KOPT-K1 (cell line): ENCODE data around the gene PRKG2.

Source experiments
- H3K27ac ChIP-seq: fragments of 200-600 bp; sonication (generic); 2 replicates; pipeline ENCODE4 v1.5.1; 2016; ENCODE audit warnings: antibody characterized with exemption, mild to moderate bottlenecking, low read depth, low read length; ENCODE audit not compliant: poor library complexity, severe bottlenecking
- H3K36me3 ChIP-seq: fragments of 200-600 bp; sonication (generic); 2 replicates; pipeline ENCODE4 v1.5.1; 2017; ENCODE audit warnings: antibody characterized with exemption, mild to moderate bottlenecking, low read length, moderate library complexity; ENCODE audit not compliant: insufficient read depth
- H3K9me3 ChIP-seq: fragments of 200-600 bp; sonication (generic); 2 replicates; pipeline ENCODE4 v1.5.1; 2017; ENCODE audit warnings: antibody characterized with exemption, low read length, mild to moderate bottlenecking; ENCODE audit not compliant: insufficient read depth, poor library complexity, severe bottlenecking

Gene PRKG2

GRCh38 chr4:81152839-81153713, 61.9 kb downstream of the PRKG2 start:
- Histone ChIP-seq H3K9me3 (no peaks in the 10 kb centered on the region), H3K36me3 (no peaks in the 10 kb centered on the region), H3K27ac (no peak overlapping the region)

DNA sequence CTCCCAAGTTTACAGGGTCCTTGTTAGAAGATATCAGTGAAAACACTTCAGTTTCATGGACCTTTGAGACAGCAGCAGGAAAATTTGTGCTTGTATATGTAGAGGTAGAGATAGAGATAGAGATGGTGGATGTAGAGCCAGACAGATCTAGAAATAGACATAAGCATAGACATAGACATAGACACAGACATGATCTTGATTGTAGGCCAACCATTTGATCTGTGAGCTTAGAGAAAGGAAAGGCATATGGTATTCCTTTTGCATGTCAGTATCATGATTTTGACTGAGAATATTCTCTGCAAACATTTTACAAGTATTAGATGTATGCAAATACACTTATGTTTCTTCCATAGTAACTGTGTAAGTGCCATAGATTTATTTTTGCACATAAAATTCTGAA, 65.0 kb downstream of the PRKG2 start:
- H3K27ac ChIP-seq = no peak overlapping the region
- H3K9me3 ChIP-seq = no peaks in the 10 kb centered on the region
- no peaks in the 10 kb centered on the region for H3K36me3 ChIP-seq

DNA sequence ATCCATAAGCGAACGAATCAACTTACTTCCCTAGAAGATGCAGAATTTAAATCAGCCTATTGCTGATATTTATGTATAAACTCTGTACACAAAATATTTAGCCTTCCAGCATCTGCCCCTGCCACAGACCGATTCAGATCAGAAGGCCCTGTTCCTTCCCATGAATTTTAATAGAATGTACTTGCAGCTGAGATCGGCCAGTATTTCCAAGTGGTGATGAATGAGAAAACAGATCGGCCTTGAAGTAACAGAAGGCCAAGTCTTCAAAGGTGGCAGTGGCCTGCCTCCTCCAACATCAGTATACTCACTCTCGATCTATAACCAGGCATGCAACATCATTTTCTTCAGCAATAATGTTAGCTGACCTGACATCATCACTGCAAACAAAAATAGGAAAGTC, 66.4 kb downstream of the PRKG2 start:
- H3K27ac ChIP-seq = no peak overlapping the region
- no peaks in the 10 kb centered on the region for H3K36me3 ChIP-seq
- no peaks in the 10 kb centered on the region for H3K9me3 ChIP-seq

- H3K36me3 ChIP-seq = no peaks in the 10 kb centered on the region
- no peaks in the 10 kb centered on the region for H3K9me3 ChIP-seq
Observed at GRCh38 chr4:81146466-81146865, 68.6 kb downstream of the PRKG2 start.

DNA sequence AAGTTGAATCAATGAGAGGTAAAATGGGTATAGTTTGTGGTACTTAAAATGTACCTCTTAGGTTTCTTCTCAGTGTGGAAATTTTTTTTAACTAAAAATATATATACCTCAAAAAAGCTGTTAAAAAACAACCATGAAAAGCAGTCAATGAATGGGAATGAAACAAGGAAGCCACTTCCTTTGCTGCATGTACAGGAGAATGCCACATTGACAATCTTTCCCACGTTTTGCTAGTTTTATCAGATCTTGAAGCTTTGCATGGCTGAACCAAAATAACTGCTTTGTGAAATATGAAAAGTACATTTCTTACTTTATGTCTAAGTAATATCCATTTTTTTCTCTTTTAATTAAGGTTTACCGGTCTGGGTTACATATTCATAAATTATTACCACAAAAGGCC, 71.8 kb downstream of the PRKG2 start:
- no peak overlapping the region for H3K27ac ChIP-seq
- no peaks in the 10 kb centered on the region for H3K36me3 ChIP-seq
- no peaks in the 10 kb centered on the region for H3K9me3 ChIP-seq

More at GRCh38 chr4:81146466-81146865, 68.6 kb downstream of the PRKG2 start:
- H3K27ac ChIP-seq = no peak overlapping the region

DNA sequence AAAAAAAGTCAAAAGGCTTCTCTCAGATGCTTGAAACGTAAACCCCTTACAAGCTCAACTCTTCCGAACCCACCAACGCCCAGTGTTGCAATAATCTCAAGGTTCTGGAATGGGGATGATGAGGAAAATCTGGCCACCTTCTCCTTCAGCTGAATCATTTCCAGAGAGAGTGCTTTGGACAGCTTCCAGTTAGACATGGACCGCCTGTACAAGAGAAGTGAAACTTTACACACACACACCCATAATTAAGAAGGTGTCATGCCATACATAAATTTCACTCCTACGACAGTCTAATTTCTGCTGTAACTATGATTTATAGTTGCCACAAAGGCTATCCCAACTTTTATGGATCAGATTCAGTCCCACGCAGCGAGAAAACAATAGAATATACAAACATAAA, 72.3 kb downstream of the PRKG2 start:
- no peaks in the 10 kb centered on the region for H3K36me3 ChIP-seq
- no peak overlapping the region for H3K27ac ChIP-seq
- no peaks in the 10 kb centered on the region for H3K9me3 ChIP-seq

GRCh38 chr4:81137894-81138293, 77.1 kb downstream of the PRKG2 start:
- Histone ChIP-seq H3K27ac (no peak overlapping the region), H3K36me3 (no peaks in the 10 kb centered on the region), H3K9me3 (no peaks in the 10 kb centered on the region)

DNA sequence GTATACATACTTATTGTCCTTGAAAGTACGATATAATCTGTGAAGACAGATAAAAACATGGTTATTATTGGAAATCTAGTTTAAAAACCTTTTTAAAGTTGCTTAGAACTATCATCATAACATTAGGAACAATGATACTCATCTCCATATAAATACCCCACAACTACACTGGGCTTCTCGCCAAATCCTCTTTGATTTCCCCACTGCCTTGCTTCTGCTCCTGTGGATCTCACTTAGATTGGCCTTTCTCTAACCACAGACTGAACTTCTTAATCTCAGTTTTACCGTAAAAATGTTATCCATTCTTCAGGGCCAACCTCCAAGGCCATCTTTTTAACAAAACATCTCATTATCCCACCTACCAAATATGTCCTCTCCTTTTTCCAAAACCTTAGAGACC, 77.6 kb downstream of the PRKG2 start:
- Histone ChIP-seq H3K9me3 (no peaks in the 10 kb centered on the region), H3K27ac (no peak overlapping the region), H3K36me3 (no peaks in the 10 kb centered on the region)

GRCh38 chr4:81136161-81136905, 78.7 kb downstream of the PRKG2 start:
- H3K27ac ChIP-seq = no peak overlapping the region
- no peaks in the 10 kb centered on the region for H3K36me3 ChIP-seq
- H3K9me3 ChIP-seq = no peaks in the 10 kb centered on the region

- no peak overlapping the region for H3K27ac ChIP-seq
- H3K36me3 ChIP-seq = no peaks in the 10 kb centered on the region
- H3K9me3 ChIP-seq = no peaks in the 10 kb centered on the region
Observed at GRCh38 chr4:81135501-81135900, 79.5 kb downstream of the PRKG2 start.

GRCh38 chr4:81131563-81131962, 83.5 kb downstream of the PRKG2 start:
- Histone ChIP-seq H3K36me3 (no peaks in the 10 kb centered on the region), H3K27ac (no peak overlapping the region), H3K9me3 (no peaks in the 10 kb centered on the region)

DNA sequence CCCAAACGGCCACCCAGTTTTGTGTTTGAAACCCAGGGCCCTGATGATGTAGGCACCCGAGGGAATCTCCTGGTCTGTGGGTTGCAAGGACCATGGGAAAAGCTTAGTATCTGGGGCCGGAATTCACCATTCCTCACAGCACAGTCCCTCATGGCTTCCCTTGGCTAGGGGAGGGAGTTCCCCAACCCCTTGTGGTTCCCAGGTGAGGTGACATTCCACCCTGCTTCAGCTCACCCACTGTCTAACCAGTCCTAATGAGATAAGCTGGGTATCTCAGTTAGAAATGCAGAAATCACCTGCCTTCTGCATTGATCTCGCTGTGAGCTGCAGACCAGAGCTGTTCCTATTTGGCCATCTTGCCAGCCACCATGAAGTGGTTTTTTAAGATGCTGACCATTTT, 84.0 kb downstream of the PRKG2 start:
- Histone ChIP-seq H3K36me3 (no peaks in the 10 kb centered on the region), H3K9me3 (no peaks in the 10 kb centered on the region), H3K27ac (no peak overlapping the region)

- no peaks in the 10 kb centered on the region for H3K9me3 ChIP-seq
- no peak overlapping the region for H3K27ac ChIP-seq
- no peaks in the 10 kb centered on the region for H3K36me3 ChIP-seq
Observed at GRCh38 chr4:81130569-81130968, 84.5 kb downstream of the PRKG2 start.

DNA sequence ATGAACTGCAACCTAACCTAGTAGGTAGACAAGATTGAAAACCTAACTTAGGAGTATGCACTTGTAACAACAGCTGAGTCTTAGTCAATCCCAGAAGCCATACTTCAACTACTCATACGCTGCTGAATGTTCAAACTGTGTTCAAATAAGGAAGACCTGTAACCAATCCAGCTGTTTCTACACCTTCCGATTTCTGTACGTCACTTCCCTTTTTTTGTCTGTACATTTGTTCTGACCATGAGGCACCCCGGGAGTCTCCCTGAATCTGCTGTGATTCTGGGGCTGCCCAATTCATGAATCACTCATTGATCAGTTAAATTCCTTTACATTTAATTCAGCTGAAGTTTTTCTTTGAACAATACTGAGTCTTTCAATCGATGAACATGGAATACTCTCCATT, 95.0 kb downstream of the PRKG2 start:
- H3K27ac ChIP-seq = no peak overlapping the region
- no peaks in the 10 kb centered on the region for H3K36me3 ChIP-seq

DNA sequence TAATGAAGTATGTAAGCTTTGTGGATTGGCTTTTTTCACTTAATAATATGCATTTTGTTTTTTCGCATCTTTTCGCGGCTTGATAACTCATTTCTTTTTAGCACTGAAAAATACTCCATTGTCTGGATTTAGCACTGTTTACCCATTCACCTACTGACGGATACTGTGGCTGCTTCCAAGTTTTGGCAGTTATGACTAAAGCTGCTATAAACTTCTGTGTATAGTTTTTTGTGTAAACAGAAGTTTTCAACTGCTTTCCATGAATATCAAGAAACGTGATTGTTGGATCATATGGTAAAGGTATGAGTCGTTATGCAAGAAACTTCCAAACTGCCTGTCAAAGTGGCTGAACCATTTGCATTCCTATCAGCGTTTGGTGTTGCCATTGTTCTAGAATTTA, 96.9 kb downstream of the PRKG2 start:
- H3K9me3 ChIP-seq = no peaks in the 10 kb centered on the region
- H3K27ac ChIP-seq = no peak overlapping the region

More for the DNA sequence above, 95.0 kb downstream of the PRKG2 start:
- H3K9me3 ChIP-seq = no peaks in the 10 kb centered on the region

More for the DNA sequence above, 96.9 kb downstream of the PRKG2 start:
- no peaks in the 10 kb centered on the region for H3K36me3 ChIP-seq
